SK-N-MC (cell line): ENCODE data around the gene ELMO1.

Experiments
- DNase-seq: peaks from one replicate; pipeline ENCODE4 v3.0.0-alpha.2; 2011; ENCODE audit warnings: low read depth, low spot score
- H3K27ac ChIP-seq: fragments of 200-600 bp; sonication (generic); 2 replicates; pipeline ENCODE4 v1.5.1; 2016; ENCODE audit warnings: mixed run types
- H3K36me3 ChIP-seq: fragments of 200-600 bp; sonication (generic); 2 replicates; pipeline ENCODE4 v1.6.1; 2017; ENCODE audit warnings: antibody characterized with exemption, low read length, mixed read lengths; ENCODE audit not compliant: insufficient read depth
- H3K4me3 ChIP-seq: fragments of 200-600 bp; sonication (generic); 2 replicates; pipeline ENCODE4 v1.5.1; 2016
- H3K9ac ChIP-seq: fragments of 200-600 bp; sonication (generic); 2 replicates; pipeline ENCODE4 v1.8.0; 2017; ENCODE audit warnings: mixed run types, mixed read lengths; ENCODE audit not compliant: insufficient read length
- H3K9me3 ChIP-seq: fragments of 200-600 bp; sonication (generic); 2 replicates; pipeline ENCODE4 v1.6.1; 2017; ENCODE audit warnings: low read depth, mild to moderate bottlenecking, antibody characterized with exemption, low read length, moderate library complexity, mixed read lengths
- EZH2 ChIP-seq: fragments of 200-600 bp; sonication (generic); IDR thresholded peaks from one replicate; pipeline ENCODE4 v1.6.1; 2017; ENCODE audit warnings: antibody characterized with exemption
- FOXP2 ChIP-seq: optimal IDR thresholded peaks from 2 replicates; pipeline ENCODE3; 2011; ENCODE audit warnings: mild to moderate bottlenecking, moderate library complexity; ENCODE audit not compliant: insufficient read depth; ENCODE audit errors: extremely low read length, control extremely low read depth
- POLR2AphosphoS5 ChIP-seq: IDR thresholded peaks from 2 replicates; pipeline ENCODE4 v1.6.1; 2012; ENCODE audit warnings: mild to moderate bottlenecking, low read depth, low read length, borderline replicate concordance

ELMO1 gene

DNA sequence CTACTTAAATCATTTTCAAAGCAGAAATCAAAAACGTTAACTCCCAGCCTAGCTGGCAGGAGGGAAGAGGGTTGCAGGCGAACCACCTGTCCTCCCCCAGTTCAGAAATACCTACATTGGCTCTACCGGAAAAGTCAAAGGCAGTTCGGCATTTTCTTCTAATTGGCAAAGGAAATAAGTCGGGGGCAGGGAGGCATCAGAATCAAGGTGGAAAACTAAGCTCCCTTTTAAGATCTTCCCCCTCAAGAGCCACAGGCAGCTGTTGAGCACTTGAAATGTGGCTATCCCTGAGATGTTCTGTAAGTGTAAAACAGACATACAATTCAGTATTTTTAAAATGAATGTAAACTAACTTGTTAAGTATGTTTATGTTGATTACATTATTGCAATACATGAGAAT lies 957 bp upstream of the ELMO1 start:
- peak; percentile 6 for TF ChIP-seq EZH2
- no peak for TF ChIP-seq FOXP2
- DNase-seq, result no peak
- no peak overlapping the region for H3K27ac ChIP-seq
- no peak overlapping the region for H3K9ac ChIP-seq
- H3K36me3 ChIP-seq, result no peaks in the 10 kb centered on the region
- no peak overlapping the region for H3K4me3 ChIP-seq
- no peaks in the 10 kb centered on the region for H3K9me3 ChIP-seq

DNA sequence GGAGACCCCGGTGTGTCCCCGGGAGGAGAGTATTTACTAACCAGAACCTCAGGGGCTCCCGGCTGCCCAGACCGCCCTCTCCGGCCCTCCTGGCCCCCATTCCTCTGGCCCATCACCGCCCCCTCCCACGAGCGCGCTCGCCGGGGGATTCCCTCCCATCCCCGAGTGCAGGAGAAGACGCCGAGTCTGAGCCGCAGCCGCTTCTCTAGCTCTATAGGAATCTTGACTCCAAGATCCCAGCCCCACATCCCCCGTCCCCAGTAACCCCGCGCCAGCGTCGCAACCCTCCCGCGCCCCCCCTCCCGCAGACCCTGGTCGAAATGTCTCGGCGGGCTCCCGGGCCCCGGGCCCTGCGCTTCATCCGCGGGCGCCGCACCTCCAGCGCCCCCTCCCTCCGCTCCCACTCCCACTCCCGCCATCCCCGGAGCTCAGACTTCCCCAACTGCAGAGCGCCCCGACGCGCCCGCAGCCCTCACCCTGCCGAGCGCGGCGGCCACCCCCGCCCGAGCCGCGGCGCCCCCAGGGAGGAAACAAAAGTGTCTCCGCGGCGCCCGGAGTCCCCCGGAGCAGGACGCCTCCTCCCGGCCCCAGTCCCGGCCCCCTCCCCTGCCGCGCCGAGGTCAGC lies 541 bp downstream of the ELMO1 start:
- TF ChIP-seq EZH2, result no peak
- no peak for TF ChIP-seq POLR2AphosphoS5
- TF ChIP-seq FOXP2, result no peak
- Histone ChIP-seq H3K9me3 (no peaks in the 10 kb centered on the region), H3K4me3 (peak overlapping the region; percentile 52; the same call in 1 of the 2 replicates), H3K27ac (no peak overlapping the region), H3K9ac (no peak overlapping the region), H3K36me3 (no peaks in the 10 kb centered on the region)
- DNase-seq, result no peak

DNA sequence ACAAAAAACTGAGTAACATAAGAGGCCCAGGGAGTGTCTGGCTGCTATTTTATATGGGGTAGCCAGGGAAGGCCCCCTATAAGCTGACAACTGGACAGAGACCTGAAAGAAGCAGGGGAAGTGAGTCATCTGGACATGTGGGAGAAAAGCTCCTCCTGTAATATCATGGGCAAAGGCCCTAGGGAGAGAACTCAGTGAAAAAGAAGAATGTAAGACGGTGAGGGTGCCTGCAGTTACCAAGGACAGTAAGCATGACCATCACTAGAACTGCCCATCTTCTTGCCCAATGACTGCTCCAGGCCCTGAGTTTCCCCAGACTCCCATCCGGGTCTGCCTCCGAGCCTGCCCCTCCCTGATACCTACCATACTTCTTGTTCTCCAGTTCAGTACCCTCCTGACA lies 2.3 kb downstream of the ELMO1 start:
- Histone ChIP-seq H3K4me3 (no peak overlapping the region), H3K9me3 (no peaks in the 10 kb centered on the region), H3K27ac (no peak overlapping the region), H3K36me3 (no peaks in the 10 kb centered on the region), H3K9ac (no peak overlapping the region)
- DNase-seq, result no peak
- TF ChIP-seq EZH2, result no peak
- TF ChIP-seq FOXP2, result no peak
- no peak for TF ChIP-seq POLR2AphosphoS5

DNA sequence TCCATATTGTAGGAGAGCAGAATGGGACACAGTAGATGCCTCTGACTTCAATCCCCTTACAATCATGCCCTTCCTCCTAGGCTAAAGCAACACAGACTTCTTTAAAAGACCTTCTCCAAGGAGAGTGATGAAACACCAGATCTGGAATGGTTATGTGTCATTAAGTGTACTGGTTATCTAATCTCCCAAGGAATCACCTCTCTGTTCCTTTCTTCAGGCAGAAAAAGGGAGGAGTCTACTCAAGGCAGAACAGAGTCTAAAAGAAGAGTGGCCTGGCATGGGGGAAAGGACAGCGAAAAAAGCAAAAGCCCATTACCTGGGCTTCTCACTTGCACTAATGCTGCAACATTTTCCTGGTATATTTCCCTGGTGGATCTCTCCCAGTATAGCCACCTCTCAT lies 2.9 kb downstream of the ELMO1 start:
- DNase-seq, result no peak
- H3K4me3 ChIP-seq, result no peak overlapping the region
- no peaks in the 10 kb centered on the region for H3K9me3 ChIP-seq
- H3K9ac ChIP-seq, result no peak overlapping the region
- no peak overlapping the region for H3K27ac ChIP-seq
- no peak for TF ChIP-seq EZH2
- H3K36me3 ChIP-seq, result no peaks in the 10 kb centered on the region

DNA sequence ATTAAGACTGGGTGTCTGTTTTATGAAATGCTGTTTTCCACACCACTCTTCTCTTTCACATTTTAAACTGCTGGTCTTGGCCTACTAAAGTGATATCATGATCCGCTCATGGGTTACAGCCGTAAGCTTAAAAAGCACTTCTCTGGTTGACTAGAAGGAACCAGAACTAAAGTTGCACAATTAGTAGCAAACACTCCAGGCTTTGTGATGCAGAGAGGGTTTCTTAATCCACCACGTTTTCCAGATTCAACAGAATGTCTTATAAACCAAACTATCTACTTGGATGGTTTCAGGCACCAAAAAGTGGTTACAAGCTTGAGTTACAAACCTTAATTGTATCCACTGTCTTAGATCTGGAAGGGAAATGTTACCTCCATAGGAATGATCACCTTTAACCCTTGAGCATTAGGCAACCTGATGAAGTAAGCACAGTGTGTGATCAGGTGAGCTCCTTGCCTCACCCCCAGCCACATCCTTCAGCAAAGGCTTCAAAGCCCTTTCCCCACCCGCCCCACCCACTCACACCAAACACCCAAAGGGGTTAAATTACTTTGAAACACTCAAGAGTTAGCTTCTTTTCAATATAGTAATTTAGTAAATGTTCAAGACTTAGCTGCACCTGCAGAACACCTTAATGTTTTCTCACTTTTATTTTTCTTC lies 3.5 kb downstream of the ELMO1 start:
- no peak overlapping the region for H3K4me3 ChIP-seq
- no peaks in the 10 kb centered on the region for H3K9me3 ChIP-seq
- no peak for DNase-seq
- no peak overlapping the region for H3K27ac ChIP-seq
- no peak for TF ChIP-seq EZH2
- no peak for TF ChIP-seq POLR2AphosphoS5
- no peak for TF ChIP-seq FOXP2
- H3K9ac ChIP-seq, result no peak overlapping the region
- no peaks in the 10 kb centered on the region for H3K36me3 ChIP-seq

DNA sequence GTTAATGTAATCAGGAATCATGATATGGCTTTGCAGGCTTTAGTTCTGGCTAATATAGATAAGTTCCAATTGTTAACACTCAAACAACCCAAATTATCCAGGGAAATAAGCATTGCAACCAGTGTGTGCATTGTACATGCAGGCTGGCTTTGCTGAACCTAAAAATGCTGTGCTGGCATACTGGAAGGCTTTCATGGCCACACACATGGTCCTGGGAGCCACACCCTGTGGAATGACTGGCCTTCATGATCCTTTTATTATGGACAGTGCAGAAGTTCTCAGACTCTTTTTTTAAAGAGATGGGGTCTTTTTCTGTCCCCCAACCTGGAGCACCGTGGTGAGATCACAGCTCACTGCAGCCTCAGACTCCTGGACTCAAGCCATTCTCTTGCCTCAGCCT lies 5.0 kb downstream of the ELMO1 start:
- DNase-seq, result no peak
- Histone ChIP-seq H3K36me3 (no peaks in the 10 kb centered on the region), H3K4me3 (no peak overlapping the region), H3K9ac (no peak overlapping the region), H3K27ac (no peak overlapping the region), H3K9me3 (no peaks in the 10 kb centered on the region)
- TF ChIP-seq POLR2AphosphoS5 (no peak), FOXP2 (no peak), EZH2 (no peak)

DNA sequence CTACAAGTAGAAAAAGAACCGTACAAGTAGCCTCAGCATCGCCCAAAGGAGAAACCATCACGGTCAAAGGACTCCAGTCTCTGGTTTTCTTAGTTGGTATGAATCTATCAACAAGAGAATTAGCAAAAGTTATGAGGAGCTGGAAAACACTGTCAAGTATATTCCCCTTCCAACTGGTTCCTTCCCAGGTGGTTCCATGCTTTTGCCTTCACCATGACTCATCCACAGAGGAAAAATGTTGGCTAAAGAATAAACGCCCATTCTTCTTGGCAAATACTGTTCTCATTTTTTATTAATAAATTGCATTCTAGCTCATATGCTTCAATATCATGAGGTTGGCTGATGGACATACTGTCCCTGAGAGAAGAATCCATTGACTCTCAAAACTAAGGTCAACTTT lies 6.4 kb downstream of the ELMO1 start:
- TF ChIP-seq POLR2AphosphoS5 (no peak), EZH2 (no peak), FOXP2 (no peak)
- Histone ChIP-seq H3K9me3 (no peaks in the 10 kb centered on the region), H3K36me3 (no peaks in the 10 kb centered on the region), H3K9ac (no peak overlapping the region), H3K27ac (no peak overlapping the region), H3K4me3 (no peak overlapping the region)
- DNase-seq, result no peak

DNA sequence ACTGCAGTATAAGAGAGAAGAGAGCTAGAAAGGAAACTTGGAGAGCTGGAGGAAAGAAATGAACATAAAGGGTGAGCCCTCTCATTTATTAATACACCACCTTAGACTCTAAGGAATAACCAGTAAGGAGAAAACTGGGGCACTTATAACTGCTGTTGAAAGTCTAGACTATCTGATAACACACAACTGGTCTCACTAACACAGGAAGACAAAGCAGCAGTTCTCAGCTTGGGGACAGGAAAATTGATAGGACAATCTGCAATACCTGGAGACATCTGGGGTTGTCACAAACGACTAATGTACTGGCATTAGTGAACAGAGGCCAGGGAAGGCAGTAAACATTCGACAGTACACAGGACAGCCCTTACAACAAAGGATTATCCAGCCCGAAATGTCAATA lies 6.8 kb downstream of the ELMO1 start:
- Histone ChIP-seq H3K9ac (no peak overlapping the region), H3K27ac (no peak overlapping the region), H3K9me3 (no peaks in the 10 kb centered on the region), H3K4me3 (no peak overlapping the region), H3K36me3 (no peaks in the 10 kb centered on the region)
- DNase-seq, result no peak
- TF ChIP-seq EZH2 (no peak), POLR2AphosphoS5 (no peak), FOXP2 (no peak)

DNA sequence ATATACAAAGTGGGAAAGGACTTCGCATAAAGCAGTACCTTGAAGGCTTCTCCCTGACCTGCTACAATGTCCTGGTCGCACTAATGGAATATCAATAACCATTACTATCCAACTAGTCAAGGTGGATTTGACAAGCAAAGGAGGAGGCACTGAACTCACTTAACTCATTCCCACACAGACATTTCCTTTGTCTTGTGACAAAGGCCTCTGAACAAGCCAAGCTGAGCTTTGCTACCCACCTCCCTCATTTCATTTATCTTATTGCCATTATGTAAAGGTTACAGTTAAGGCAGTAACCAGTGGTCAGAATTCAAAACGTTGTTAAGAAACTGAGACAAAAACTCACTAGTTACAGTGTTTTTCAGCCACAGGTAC lies 7.3 kb downstream of the ELMO1 start:
- no peak for TF ChIP-seq FOXP2
- no peak for TF ChIP-seq EZH2
- TF ChIP-seq POLR2AphosphoS5, result no peak
- H3K9ac ChIP-seq, result no peak overlapping the region
- H3K27ac ChIP-seq, result no peak overlapping the region

More for the DNA sequence above, 7.3 kb downstream of the ELMO1 start:
- Histone ChIP-seq H3K4me3 (no peak overlapping the region), H3K9me3 (no peaks in the 10 kb centered on the region), H3K36me3 (no peaks in the 10 kb centered on the region)
- DNase-seq, result no peak
